Peyer's patch (tissue), 4 donors: ENCODE measurements around the gene FAM181B.

Experiments used
- CTCF ChIP-seq, 6 experiments: fragments of 450-650 bp in 4 of 6; fragments of 200-600 bp in 2 of 6; sonication (generic) in 1 of 6; IDR thresholded peaks; one replicate each; pipeline ENCODE4 v1.5.1; 2017 to 2019; ENCODE audit warnings: antibody characterized with exemption in 6 of 6, mild to moderate bottlenecking in 3 of 6, moderate library complexity in 1 of 6
- POLR2A ChIP-seq, 2 donors: fragments of 450-650 bp; IDR thresholded peaks; one replicate each; pipeline ENCODE4 v1.5.1; 2017; ENCODE audit warnings: antibody characterized with exemption in 2 of 2, mild to moderate bottlenecking in 2 of 2, moderate library complexity in 2 of 2

- TF ChIP-seq CTCF (IDR thresholded peaks at IDR 0.05) = no peak
- no peak for TF ChIP-seq POLR2A (IDR thresholded peaks at IDR 0.05)
These were observed 42.7 kb upstream of the FAM181B start for GRCh38 chr11:82776377-82776776.
